ENCODE data around the gene CDA.

CDA gene

DNA sequence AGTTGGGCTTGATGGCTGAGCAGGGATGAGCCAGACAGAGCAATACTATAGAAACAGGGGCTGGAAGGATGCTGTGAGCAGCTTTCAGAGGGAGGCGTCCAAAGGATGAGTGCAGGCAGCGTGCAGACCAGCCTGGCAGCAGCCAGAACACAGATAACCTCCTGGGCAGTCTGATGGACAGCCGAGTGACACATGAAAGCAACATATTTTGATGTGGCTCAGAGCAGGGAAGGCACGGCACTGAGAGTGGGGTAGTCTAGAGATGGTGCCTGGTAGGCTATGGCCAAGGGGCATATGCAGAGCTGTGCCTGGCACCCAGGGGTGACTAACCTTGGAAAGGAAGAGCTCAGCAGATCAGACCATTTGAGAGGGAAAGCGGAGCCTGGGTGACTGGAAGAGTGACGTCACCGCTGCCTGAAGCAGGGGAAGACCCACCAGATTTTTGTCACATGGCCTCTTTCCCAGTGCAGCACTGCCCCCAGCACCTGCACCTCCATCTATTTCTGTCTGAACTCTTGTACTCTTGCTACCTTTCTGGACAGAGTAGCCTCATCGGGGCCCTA, 48.0 kb downstream of the CDA start:
- POLR2A ChIA-PET: no interaction called here
- Histone ChIP-seq H3K36me3 (ENCODE audit: control insufficient read depth in 2 of 2, insufficient read depth in 1 of 2, low read length in 2 of 2) (peaks cover 5 to 54% of the 10 kb centered on the region in 2 experiments; a peak in 2 of 3 replicates), H3K4me1 (ENCODE audit: control insufficient read depth, insufficient read depth, low read length) (no peaks in the 10 kb centered on the region), H3K4me3 (ENCODE audit: low read depth, low read length) (no peak overlapping the region), H3K9me3 (ENCODE audit: control insufficient read depth, insufficient read depth, low read depth, low read length) (no peaks in the 10 kb centered on the region), H3K27ac (ENCODE audit: extremely low read depth, low read depth, low read length) (no peak overlapping the region)
- CTCF ChIA-PET: interaction anchor here (0.7 to 6.9 kb wide), 4 partner anchors 60 to 274 kb away, joined by 4 to 105 read pairs (median 7); no protein-coding TSS in a partner anchor
- TF ChIP-seq ZBTB17 (tag by site-specific recombination; IDR thresholded peaks at IDR 0.05) (peak; percentile 35), ZNF341 (tag by site-specific recombination; IDR thresholded peaks at IDR 0.05; ENCODE audit: low read depth) (0 out of 2 replicates have a peak, but pooled peaks have one; percentile 14), SP7 (tag by site-specific recombination; IDR thresholded peaks at IDR 0.05) (no peak), FEZF1 (tag by site-specific recombination; IDR thresholded peaks at IDR 0.05) (no peak), SALL2 (tag by site-specific recombination; IDR thresholded peaks at IDR 0.05; ENCODE audit: borderline replicate concordance) (no peak)
- TF ChIP-seq, protein P1, sequence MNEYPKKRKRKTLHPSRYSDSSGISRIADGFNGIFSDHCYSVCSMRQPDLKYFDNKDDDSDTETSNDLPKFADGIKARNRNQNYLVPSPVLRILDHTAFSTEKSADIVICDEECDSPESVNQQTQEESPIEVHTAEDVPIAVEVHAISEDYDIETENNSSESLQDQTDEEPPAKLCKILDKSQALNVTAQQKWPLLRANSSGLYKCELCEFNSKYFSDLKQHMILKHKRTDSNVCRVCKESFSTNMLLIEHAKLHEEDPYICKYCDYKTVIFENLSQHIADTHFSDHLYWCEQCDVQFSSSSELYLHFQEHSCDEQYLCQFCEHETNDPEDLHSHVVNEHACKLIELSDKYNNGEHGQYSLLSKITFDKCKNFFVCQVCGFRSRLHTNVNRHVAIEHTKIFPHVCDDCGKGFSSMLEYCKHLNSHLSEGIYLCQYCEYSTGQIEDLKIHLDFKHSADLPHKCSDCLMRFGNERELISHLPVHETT (tag by site-specific recombination; IDR thresholded peaks at IDR 0.05): no peak
- TF ChIP-seq, protein P2, sequence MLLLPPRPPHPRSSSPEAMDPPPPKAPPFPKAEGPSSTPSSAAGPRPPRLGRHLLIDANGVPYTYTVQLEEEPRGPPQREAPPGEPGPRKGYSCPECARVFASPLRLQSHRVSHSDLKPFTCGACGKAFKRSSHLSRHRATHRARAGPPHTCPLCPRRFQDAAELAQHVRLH (tag by site-specific recombination; IDR thresholded peaks at IDR 0.05): no peak
- TF ChIP-seq, protein P3, sequence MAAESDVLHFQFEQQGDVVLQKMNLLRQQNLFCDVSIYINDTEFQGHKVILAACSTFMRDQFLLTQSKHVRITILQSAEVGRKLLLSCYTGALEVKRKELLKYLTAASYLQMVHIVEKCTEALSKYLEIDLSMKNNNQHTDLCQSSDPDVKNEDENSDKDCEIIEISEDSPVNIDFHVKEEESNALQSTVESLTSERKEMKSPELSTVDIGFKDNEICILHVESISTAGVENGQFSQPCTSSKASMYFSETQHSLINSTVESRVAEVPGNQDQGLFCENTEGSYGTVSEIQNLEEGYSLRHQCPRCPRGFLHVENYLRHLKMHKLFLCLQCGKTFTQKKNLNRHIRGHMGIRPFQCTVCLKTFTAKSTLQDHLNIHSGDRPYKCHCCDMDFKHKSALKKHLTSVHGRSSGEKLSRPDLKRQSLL (tag by site-specific recombination; IDR thresholded peaks at IDR 0.05): no peak
- TF ChIP-seq, protein P4, sequence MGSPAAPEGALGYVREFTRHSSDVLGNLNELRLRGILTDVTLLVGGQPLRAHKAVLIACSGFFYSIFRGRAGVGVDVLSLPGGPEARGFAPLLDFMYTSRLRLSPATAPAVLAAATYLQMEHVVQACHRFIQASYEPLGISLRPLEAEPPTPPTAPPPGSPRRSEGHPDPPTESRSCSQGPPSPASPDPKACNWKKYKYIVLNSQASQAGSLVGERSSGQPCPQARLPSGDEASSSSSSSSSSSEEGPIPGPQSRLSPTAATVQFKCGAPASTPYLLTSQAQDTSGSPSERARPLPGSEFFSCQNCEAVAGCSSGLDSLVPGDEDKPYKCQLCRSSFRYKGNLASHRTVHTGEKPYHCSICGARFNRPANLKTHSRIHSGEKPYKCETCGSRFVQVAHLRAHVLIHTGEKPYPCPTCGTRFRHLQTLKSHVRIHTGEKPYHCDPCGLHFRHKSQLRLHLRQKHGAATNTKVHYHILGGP (tag by site-specific recombination; IDR thresholded peaks at IDR 0.05): no peak
- TF ChIP-seq, protein P5, sequence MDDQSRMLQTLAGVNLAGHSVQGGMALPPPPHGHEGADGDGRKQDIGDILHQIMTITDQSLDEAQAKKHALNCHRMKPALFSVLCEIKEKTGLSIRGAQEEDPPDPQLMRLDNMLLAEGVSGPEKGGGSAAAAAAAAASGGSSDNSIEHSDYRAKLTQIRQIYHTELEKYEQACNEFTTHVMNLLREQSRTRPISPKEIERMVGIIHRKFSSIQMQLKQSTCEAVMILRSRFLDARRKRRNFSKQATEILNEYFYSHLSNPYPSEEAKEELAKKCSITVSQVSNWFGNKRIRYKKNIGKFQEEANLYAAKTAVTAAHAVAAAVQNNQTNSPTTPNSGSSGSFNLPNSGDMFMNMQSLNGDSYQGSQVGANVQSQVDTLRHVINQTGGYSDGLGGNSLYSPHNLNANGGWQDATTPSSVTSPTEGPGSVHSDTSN (CRISPR knock-in tag; IDR thresholded peaks at IDR 0.05): no peak
- TF ChIP-seq, protein P6, sequence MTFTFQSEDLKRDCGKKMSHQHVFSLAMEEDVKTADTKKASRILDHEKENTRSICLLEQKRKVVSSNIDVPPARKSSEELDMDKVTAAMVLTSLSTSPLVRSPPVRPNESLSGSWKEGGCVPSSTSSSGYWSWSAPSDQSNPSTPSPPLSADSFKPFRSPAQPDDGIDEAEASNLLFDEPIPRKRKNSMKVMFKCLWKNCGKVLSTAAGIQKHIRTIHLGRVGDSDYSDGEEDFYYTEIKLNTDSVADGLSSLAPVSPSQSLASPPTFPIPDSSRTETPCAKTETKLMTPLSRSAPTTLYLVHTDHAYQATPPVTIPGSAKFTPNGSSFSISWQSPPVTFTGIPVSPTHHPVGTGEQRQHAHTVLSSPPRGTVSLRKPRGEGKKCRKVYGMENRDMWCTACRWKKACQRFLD (tag by site-specific recombination; IDR thresholded peaks at IDR 0.05): no peak
- TF ChIP-seq, protein P7, sequence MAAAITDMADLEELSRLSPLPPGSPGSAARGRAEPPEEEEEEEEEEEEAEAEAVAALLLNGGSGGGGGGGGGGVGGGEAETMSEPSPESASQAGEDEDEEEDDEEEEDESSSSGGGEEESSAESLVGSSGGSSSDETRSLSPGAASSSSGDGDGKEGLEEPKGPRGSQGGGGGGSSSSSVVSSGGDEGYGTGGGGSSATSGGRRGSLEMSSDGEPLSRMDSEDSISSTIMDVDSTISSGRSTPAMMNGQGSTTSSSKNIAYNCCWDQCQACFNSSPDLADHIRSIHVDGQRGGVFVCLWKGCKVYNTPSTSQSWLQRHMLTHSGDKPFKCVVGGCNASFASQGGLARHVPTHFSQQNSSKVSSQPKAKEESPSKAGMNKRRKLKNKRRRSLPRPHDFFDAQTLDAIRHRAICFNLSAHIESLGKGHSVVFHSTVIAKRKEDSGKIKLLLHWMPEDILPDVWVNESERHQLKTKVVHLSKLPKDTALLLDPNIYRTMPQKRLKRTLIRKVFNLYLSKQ (tag by site-specific recombination; IDR thresholded peaks at IDR 0.05; ENCODE audit: borderline replicate concordance): no peak
- TF ChIP-seq, protein P8, sequence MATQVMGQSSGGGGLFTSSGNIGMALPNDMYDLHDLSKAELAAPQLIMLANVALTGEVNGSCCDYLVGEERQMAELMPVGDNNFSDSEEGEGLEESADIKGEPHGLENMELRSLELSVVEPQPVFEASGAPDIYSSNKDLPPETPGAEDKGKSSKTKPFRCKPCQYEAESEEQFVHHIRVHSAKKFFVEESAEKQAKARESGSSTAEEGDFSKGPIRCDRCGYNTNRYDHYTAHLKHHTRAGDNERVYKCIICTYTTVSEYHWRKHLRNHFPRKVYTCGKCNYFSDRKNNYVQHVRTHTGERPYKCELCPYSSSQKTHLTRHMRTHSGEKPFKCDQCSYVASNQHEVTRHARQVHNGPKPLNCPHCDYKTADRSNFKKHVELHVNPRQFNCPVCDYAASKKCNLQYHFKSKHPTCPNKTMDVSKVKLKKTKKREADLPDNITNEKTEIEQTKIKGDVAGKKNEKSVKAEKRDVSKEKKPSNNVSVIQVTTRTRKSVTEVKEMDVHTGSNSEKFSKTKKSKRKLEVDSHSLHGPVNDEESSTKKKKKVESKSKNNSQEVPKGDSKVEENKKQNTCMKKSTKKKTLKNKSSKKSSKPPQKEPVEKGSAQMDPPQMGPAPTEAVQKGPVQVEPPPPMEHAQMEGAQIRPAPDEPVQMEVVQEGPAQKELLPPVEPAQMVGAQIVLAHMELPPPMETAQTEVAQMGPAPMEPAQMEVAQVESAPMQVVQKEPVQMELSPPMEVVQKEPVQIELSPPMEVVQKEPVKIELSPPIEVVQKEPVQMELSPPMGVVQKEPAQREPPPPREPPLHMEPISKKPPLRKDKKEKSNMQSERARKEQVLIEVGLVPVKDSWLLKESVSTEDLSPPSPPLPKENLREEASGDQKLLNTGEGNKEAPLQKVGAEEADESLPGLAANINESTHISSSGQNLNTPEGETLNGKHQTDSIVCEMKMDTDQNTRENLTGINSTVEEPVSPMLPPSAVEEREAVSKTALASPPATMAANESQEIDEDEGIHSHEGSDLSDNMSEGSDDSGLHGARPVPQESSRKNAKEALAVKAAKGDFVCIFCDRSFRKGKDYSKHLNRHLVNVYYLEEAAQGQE (tag by site-specific recombination; IDR thresholded peaks at IDR 0.05): no peak
- TF ChIP-seq, protein P9, sequence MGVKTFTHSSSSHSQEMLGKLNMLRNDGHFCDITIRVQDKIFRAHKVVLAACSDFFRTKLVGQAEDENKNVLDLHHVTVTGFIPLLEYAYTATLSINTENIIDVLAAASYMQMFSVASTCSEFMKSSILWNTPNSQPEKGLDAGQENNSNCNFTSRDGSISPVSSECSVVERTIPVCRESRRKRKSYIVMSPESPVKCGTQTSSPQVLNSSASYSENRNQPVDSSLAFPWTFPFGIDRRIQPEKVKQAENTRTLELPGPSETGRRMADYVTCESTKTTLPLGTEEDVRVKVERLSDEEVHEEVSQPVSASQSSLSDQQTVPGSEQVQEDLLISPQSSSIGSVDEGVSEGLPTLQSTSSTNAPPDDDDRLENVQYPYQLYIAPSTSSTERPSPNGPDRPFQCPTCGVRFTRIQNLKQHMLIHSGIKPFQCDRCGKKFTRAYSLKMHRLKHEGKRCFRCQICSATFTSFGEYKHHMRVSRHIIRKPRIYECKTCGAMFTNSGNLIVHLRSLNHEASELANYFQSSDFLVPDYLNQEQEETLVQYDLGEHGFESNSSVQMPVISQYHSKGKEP (tag by site-specific recombination; IDR thresholded peaks at IDR 0.05): no peak
- TF ChIP-seq, protein P10, sequence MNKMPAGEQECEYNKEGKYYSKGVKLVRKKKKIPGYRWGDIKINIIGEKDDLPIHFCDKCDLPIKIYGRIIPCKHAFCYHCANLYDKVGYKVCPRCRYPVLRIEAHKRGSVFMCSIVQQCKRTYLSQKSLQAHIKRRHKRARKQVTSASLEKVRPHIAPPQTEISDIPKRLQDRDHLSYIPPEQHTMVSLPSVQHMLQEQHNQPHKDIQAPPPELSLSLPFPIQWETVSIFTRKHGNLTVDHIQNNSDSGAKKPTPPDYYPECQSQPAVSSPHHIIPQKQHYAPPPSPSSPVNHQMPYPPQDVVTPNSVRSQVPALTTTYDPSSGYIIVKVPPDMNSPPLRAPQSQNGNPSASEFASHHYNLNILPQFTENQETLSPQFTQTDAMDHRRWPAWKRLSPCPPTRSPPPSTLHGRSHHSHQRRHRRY (tag by site-specific recombination; IDR thresholded peaks at IDR 0.05): no peak
- TF ChIP-seq, protein P11, sequence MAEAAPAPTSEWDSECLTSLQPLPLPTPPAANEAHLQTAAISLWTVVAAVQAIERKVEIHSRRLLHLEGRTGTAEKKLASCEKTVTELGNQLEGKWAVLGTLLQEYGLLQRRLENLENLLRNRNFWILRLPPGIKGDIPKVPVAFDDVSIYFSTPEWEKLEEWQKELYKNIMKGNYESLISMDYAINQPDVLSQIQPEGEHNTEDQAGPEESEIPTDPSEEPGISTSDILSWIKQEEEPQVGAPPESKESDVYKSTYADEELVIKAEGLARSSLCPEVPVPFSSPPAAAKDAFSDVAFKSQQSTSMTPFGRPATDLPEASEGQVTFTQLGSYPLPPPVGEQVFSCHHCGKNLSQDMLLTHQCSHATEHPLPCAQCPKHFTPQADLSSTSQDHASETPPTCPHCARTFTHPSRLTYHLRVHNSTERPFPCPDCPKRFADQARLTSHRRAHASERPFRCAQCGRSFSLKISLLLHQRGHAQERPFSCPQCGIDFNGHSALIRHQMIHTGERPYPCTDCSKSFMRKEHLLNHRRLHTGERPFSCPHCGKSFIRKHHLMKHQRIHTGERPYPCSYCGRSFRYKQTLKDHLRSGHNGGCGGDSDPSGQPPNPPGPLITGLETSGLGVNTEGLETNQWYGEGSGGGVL (tag by site-specific recombination; IDR thresholded peaks at IDR 0.05): no peak
- TF ChIP-seq, protein P12, sequence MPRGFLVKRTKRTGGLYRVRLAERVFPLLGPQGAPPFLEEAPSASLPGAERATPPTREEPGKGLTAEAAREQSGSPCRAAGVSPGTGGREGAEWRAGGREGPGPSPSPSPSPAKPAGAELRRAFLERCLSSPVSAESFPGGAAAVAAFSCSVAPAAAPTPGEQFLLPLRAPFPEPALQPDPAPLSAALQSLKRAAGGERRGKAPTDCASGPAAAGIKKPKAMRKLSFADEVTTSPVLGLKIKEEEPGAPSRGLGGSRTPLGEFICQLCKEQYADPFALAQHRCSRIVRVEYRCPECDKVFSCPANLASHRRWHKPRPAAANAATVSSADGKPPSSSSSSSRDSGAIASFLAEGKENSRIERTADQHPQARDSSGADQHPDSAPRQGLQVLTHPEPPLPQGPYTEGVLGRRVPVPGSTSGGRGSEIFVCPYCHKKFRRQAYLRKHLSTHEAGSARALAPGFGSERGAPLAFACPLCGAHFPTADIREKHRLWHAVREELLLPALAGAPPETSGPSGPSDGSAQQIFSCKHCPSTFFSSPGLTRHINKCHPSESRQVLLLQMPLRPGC (tag by site-specific recombination; IDR thresholded peaks at IDR 0.05): no peak

All from HEK293 (cell line).